HG03571 (cell line): ENCODE data around the gene FILIP1L.

Experiments
- ATAC-seq: cut with Tn5 transposase; IDR thresholded peaks from one replicate; pipeline ENCODE4 v1.9.1; 2021; ENCODE audit not compliant: unreplicated experiment

Gene FILIP1L

DNA sequence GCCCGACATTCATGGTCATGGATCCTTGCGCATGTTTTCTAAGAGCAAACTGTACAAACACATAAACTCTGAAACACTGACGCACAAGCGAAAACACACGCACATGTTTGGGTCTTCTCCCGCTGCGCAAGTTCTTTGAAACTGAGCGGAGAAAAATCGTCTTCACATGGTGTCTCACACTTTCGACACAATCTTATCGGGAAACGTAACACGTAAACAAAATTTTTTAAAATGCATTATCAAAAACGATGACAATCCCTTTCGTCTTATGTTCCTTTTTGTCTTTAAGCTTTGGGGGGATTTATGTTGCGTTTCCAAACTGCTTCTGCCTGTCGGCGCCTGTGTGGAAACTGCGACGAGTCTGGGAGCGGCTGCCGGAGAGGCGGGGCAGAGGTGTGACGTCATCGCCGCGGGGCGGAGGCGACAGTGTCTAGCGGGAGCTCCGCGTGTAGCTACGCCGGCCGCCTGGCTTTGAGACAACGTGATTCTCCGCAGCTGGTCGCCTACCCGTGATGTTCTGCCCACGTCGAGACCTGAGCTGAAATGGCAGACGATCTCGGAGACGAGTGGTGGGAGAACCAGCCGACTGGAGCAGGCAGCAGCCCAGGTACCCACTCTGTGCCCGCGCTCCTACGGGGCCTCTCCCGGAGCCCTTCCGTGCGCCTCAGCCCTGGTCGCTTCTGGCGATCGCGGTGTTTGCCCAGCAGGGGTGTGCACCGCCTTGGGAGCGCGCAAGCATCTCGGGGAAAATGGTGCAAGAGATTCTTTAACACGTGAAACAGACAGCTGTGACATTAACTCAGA, 296.7 kb downstream of the FILIP1L start, which contains the start of gene CMSS1:
TSS of gene CMSS1 (plus strand) at position 426 of the 804 bp plus-strand sequence.
- ATAC-seq = peak; percentile 98

DNA sequence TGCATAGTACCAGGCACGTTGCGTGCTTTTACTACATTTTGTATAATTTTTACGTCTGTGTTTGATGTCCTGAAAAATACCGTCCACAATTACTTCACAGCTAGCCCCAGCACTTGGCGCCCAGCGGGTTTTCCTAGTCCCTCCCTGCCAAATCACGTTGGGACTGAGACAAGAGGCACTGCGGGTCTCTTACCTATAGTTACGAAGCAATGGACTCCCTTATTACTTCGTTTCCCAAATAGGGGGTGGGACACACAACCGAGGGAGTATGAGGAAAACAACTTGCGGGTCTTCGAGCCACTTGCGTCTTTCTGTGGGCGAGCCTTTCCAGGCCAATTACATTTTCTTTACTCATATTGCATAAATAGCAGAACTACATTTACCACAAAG, 297.3 kb downstream of the FILIP1L start:
- no peak for ATAC-seq

DNA sequence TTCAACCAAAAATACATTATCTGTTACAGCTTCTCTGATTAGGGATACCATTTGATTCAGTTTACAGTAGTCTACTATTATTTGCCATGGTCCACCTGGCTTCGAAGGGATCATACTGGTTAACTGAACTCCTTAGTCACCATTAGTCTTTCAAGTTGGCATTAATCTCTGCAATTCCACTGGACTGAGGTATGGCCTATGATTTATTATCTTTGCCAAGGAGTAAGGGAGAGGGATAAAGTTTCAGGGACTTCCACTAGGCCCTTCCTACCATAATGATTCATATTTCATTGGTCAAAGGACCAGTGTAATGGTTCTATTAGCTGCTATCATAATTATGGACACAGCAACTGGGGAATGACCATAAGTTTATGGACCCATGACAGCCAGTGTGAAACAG, 303.9 kb downstream of the FILIP1L start:
- ATAC-seq = no peak

DNA sequence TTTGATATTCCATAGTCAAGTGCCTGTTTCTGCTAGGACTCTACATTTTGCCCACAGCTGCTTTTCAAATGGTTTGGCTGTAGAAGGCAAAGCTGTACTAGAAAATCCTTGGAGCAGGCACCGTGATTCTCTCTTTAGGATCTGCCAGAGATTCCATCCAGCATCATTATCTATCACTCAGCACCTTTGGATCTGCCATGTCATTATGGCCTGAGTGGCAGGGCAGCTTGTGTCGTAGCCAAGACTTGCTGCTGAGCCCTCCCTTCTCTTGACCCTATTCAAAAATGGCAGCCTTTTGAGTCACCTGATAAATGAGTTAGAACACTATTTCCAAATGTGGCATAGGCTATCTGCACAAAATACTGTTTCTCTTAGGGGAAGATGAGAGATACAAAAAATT, 304.7 kb downstream of the FILIP1L start:
- ATAC-seq = no peak

DNA sequence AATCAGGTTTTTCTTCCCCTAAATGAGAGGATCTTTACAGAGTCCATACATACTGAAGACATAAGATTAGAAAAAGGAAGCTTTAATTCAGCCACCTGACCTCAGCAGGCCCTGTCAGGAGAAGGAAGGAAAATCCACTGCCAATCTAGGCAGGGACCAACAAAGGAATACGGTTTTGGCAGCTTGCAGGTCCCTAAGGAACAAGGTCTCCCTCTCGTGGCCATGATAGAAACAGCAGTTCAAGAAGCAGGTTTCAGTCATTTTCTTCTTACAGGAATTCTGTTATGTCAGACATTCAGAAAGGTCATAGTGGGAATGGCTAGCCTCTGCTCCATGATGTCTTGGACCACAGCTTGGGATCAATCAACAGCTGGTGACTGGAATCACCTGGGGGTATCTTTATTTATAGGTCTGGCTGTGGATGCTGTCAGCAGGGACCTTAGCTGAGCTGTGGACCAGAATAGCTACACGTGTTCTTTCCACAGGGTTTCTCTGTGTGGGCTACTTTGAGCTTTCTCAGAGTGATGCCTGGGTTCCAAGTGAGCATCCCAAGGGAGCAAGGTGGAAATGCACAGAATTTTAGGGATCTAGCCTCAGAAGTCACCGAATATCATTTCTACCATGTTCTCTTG, 306.0 kb downstream of the FILIP1L start:
- ATAC-seq = no peak

DNA sequence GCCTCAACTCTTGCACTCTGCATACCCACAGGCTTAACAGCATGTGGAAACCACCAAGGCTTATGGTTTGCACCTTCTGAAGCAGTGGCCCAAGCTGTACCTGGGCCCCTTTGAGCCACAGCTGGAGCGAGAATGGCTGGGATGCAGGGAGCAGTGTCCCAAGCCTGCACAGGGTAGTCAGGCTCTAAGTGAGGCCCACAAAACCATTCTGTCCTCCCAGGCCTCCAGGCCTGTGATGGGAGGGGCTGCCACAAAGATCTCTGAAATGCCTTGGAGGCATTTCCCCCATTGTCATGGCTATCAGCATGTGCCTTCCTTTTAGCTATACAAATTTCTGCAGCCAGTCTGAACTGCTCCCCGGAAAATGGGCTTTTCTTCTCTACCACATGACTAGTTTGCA, 309.1 kb downstream of the FILIP1L start:
- no peak for ATAC-seq

DNA sequence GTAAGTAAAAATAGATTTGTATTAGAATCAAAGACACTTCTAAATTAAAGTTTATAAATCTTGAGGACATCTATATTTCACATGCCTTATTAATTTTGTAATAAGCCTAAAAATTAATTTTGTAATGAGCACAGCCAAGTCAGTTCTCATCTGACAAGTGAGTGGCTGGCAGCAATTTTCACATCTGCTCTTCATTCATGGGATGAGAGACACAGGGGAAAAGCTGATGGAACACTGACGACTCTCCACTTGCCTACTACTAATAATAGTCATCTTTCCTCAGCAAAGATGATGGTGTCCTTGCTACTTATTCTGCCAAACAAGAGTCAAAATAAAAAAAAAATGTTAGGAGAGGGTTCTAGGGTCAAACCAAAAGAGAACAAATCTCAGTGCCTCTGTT, 311.0 kb downstream of the FILIP1L start:
- no peak for ATAC-seq

DNA sequence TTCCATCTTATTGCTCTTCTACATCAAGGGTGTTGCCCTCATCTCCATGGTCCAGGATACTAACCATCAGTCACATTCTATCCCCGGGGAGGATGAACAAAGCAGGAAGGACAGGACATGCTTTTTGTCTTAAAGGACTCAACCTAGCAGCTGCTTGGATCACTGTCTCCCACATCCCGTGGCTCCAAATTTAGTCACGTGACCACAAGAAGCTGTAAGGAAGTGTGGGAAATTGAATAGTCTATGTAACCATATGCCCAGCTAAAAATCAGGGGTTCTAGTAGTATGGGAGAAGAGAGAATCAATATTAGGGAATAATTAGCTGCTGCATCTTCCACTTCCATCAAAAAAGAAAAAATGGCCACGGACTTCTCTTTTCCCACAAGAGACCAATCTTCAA, 314.9 kb downstream of the FILIP1L start:
- ATAC-seq = no peak

DNA sequence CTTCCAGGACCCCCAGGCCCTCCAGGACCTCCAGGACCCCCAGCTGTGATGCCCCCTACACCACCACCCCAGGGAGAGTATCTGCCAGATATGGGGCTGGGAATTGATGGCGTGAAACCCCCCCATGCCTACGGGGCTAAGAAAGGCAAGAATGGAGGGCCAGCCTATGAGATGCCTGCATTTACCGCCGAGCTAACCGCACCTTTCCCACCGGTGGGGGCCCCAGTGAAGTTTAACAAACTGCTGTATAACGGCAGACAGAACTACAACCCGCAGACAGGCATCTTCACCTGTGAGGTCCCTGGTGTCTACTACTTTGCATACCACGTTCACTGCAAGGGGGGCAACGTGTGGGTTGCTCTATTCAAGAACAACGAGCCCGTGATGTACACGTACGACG, 318.7 kb downstream of the FILIP1L start:
- no peak for ATAC-seq

DNA sequence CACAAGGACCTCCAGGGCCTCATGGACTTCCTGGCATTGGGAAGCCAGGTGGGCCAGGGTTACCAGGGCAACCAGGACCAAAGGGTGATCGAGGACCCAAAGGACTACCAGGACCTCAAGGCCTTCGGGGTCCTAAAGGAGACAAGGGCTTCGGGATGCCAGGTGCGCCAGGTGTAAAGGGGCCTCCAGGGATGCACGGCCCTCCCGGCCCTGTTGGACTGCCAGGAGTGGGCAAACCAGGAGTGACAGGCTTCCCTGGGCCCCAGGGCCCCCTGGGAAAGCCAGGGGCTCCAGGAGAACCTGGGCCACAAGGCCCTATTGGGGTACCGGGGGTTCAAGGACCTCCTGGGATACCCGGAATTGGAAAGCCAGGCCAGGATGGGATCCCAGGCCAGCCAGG, 319.8 kb downstream of the FILIP1L start:
- ATAC-seq = no peak

DNA sequence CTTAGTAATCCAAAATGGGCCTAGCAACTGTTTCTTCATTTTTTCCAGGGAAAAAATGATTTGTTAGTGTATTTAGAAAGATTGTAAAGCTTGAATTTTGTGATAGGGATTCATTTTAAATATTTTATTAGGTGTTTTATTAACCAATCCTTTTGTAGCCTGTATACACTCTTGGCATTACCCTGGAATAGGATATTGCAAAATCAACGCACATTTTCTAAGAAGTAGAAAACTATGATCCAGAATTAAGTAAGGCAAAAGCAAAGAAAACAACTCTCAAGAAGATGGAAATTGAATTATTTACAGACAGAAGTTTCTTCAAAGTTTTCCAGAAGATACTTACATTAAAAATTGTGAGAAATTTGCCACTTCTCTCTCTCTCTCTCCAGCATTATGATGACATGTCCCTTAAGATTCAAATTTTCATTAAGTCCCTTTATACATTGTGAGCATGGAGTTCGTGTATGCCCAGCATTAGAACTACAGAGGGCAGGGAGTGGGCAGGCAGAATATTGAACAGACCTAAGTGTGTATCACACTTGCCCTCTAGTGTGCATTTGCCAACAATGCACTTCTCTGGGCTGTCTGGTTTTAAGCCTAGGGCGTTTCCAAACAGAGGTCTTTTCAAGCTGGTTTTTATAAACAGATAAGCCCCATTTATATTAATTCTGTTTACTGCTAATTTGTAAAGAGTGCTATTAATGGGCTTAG, 325.1 kb downstream of the FILIP1L start:
- ATAC-seq = no peak
